CD4-positive, alpha-beta T cell treated with Interferon gamma for 1 hour (primary cell): Measurements from ENCODE around the gene SNN.
A peak's percentile ranks its signal among the peaks of the same experiment; 100 is the strongest.

Experiments used
- DNase-seq: peaks from one replicate; pipeline ENCODE4 v3.0.0-alpha.2; 2020

The SNN gene

DNA sequence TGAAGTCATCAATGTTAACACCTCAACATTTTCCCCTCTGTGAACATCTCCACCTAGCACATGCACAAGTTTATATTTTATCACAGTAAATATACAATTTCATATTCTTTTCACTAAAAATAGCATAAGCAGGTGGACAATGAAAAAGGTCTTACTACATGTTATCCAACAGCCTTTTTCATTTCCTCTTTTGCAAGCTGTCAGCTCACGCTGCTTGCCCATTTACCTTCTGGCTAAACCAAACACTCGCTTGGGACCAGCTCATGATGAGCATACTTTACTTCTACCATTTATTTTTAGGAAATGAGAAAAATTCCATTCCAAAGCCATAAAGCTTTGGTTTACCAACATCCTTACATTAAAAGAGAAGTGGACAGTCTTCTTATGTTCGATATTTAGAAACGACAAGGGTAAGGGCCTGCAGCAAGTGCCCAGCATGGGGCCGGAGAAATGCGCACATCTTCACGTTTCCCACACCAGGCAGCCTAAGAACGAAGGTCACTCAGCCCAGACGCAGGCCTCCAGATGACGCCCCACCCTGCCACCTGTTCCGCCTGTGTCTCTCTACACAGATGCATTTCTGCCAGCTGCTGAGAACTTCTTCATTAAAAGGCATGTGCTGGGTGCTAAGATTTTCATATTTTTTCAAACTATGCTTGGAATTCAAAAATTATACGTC lies 13.9 kb downstream of the SNN start:
- DNase-seq: peak; percentile 49

DNA sequence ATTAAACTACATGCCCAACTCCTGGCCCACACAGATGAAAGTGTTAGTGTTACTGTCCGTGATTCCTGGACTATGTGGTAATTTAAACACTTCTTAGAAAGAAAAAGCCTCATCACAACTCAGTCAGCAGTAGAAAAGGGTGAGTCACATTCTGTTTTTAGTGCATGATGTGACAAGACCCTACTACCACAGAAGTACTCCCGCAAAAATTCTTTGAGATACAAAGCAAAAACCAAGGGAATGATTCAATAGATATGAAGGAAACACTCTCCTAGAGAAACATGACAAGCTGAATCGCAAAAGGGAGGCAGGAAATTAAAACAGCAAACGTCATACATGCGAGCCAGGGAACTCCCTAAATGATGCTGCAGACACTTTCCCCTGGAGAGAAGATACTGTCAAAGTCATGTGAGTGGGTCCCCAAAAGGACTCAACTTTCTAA lies 14.4 kb downstream of the SNN start:
- no peak for DNase-seq

DNA sequence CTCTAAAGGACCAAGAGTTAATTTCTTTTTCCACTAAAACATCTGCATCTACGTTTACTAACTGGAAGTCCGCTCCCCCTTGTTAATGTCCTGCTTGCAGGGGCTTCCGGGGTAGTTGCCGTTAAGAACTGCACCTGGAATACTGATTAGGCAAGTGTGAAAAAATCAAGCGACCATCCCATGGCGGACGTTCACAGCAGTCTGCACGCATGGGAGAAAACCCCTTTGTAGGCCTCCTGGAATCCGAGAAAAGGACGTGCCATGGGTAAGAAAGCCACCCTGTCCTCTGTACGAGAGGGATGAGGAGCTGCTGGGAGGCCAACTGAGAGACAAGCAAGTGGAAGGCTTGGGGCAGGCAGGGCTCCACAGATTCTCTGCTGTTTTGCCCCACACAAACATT lies 14.9 kb downstream of the SNN start:
- DNase-seq: no peak

DNA sequence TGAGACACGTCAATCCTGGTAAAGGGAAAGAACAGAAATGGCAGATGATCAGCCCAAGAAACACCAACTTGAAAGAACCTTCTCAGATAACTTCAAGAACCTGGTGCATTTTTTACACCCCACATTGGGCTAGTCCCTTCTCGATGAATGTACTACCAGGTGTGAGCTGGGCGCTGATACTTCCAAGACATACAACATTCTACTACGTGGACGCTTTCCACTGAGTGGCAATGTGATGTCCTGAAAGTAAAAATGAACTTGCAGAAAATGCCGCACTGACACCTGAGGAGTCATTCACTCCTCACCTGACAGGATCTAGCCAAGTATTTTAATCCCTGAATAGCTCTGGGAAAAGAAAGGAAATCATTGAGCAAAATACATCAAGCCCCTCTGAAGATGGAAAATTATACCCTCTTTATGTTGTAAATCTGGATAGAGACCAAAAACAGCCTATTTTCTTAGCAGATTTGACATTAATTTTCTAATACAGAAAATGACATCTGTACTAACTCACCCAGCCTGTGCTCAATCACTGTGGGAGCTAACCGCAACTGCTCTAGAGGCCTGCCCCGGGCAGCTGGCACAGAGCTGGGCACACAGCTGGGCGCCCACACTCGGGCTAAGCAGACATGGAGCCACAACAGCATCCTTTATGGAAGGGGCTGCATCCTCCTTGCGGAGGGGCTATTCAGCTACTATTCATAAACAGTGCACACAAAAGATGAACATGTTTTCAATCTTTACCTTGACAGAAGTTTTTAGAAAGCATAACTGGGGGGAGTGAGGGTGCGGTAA lies 16.2 kb downstream of the SNN start:
- DNase-seq: no peak

DNA sequence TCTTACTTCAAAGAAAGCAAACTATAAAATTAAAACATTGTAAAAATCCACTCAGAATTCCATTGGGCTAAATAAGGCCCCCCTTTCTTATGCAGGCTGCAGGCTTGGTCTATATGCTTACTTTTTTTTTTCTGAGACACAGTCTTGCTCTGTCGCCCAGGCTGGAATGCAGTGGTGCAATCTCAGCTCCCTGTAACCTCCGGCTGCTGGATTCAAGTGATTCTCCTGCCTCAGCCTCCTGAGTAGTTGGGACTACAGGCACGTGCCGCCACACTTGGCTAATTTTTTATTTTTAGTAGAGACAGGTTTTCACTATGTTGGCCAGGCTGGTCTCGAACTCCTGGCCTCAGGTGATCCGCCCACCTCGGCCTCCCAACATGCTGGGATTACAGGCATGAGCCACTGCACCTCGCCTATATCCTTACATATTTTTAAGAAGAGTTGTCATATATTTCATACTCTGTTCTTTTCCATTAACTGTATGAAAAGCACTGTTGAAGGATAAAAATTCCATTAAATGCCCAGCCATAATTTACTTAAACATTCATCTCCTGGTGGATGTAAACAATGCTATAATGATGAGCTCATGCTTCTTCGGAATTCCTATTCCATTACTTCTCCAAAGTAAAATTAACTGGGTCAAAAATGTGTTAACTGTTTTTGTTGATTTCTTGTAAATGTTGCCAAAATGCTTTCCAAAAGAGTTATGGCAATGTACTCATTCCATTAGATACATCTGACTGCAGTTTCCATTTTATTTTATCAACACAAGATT lies 17.8 kb downstream of the SNN start:
- DNase-seq: no peak

DNA sequence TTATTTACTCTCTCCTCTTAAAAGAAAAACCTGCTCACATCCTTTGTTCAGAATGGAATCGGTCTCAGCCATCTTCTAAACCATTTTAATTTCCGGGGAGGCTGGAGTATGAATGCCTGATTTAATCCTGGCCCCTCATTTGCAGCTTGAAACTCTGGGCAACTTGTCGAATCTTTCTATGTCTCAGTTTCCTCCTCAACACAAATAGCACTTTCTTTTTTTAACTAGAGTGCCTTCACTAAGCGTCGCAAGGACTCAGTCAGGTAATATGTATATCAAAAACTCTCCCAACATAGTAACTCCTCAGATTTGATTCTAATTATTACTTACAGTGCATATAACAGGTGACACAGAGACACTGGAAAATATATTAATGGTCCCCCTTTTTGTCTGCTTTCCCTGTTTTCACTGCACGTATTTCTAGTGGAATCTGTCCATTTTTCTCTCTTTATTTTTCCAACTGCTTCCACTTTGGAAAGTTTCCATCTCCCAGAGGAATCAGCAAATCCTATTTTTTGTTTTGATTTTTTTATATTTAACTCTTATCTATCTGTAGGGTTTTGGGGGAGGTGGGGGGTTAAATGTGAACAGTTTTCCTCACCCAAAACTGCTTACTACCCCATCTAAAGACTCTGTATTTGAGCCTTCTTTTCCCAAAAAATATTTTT lies 18.6 kb downstream of the SNN start:
- DNase-seq: no peak

DNA sequence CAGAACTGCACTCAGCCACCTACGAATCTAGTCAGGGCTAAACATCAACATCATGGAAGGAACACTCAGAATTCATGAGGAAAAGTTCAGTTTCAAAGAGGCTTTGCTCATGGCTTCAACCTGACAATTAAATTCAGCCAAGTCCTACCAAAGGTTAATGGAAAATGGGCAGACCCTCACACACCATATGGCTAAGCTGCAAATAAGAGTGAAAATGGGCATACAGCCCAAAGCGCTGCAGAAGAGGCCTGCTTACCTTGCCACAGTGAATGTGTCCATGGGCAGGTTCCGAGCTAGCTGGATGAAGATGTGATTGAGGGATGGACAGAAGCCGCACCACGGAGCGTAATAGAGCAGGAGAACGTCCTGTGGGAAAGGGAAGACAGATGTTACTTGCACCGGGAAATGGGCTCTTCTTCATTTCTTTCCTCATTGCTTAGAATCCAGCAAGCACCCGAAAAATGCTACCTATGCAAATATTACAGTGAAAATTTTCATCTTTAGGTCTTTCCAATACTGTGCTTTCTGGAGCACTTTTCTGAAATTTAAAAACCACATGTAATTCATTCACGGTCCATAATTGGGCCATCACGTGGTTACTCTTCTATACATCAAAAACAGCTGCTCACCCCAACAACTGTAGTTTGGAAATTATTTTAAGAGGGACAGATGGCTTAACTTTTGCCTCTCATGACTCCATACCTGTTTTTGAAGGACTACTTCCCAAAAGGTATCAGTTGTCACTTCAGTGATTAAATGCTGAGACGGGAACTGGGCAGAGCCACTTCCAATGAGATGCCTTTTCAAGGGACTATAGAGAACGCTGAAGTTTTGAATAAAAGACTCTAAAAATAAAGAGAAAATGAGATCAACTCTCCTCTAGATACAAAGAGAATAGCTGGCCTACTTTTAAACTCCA lies 19.6 kb downstream of the SNN start:
- no peak for DNase-seq

DNA sequence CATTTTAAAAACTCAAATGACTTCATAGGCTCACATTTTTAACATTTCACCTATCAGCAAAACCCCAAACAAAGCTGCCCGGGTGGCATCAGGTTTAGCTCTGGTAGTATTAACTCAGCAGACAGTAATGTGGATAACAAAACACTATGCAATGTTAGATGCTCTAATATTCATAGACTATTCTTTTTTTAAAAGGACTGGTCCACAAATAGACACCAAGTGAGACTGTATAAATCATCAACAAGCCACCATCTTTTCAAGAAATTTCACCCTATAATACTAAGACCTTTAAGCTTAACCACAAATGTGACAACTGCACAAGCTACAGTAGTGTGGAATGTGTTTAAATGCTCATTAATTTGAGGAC lies 20.2 kb downstream of the SNN start:
- DNase-seq: no peak

DNA sequence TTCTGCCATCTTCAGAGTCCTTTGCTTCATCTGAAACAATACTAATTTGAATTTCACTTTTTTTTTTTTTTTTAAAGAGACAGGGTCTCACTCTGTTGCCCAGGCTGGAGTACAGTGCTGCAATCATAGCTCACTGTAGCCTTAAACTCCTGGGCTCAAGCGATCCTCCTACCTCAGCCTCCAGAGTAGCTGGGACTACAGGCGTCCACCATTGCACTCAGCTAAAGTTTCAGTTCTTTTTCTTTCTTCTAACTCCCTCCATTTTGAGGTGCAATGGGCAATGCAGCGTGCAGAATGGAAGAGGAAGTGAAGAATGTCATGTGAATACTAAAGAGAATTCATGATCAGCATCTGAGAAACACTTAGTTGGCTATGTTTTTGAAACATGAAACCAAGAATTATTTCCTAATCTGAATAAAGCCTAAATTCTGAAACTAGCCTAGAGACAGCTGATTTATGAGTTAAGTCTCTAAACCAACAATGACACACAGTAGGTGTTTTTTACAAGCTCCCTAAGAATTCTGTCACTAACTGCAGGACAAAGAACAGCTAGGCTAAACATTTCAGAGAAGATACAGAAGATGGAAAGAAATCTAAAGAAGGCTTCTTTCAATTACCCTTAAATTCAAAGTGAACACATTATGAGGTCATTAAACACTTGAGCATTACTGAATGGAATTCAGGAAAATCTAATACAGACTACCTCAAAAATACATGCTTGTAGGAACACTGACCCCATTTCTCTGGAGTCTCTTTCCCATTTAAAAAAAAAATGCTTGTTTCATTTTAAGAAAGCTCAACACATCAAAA lies 21.0 kb downstream of the SNN start:
- DNase-seq: peak; percentile 34

DNA sequence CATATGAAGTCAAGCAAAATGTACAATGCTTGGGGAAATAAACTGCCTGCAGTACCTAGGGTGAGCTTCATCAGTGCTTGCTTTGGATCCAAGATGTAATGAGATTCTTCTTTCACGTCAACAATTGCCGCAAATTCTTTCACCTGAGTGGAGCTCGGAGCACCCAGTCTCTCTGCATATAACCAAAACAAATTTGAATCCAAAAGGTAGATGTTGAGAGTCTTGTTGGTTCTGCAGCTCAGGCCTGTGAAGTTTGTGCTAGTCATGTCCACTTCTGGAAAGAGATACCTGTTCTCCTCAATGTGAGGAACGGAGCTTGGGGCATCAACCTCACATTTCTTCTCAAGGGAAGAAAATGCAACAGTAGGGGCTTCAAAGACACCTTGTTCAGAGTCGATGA lies 23.0 kb downstream of the SNN start:
- no peak for DNase-seq

DNA sequence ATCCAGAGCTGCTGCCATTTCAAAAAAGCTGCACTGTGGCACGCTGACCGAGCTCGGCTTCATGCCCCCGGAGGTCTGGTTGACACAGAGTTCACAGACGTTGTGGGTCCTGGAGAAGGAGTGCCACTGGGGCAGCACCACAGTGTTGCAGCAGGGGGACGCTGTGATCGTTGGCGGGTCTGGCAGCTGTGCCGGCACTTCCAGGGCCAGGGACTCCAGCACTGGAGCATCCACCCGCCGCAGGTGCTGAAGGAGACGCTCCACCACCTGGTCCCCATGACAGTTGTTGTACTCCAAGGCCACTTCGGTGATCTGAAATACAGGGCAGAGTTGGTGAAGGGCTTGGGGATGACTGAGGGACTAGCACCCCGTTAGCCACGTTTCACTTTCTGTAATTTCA lies 23.5 kb downstream of the SNN start:
- no peak for DNase-seq

DNA sequence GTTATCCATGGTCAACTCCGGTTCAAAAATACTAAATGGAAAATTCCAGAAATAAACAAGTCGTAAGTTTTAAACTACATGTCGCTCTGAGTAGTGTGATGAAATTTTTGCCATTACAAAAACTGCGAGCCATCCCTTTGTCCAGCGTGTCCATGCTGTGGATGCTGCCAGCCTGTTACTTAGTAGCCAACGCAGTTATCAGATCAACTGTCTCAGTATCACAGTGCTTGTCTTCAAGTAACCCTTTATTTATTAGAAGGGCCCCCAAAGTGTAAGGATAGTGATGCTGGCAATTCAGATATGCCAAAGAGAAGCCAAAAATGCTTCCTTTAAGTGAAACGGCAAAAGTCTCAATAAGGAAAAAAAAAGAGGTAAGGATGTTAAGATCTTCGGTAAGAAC lies 23.9 kb downstream of the SNN start:
- DNase-seq: no peak

DNA sequence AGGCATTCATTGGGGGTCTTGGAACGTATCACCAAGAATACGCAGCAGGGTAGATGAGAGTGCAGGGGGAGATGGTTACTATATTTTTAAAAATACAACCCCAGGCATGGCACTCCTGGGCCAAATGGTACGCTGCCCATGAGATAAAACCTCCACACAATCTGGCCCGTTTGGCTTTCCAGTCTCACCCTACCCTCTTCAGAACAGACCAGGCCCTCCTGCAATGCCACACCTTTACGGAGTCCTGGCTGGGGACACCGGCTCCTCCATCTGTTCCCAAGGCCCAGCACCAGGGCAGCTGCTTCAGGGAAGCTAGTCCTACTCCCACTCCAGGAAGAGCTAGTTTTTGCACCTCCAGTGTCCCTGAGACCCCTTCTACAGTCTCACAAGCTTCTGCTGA lies 24.4 kb downstream of the SNN start:
- DNase-seq: no peak

DNA sequence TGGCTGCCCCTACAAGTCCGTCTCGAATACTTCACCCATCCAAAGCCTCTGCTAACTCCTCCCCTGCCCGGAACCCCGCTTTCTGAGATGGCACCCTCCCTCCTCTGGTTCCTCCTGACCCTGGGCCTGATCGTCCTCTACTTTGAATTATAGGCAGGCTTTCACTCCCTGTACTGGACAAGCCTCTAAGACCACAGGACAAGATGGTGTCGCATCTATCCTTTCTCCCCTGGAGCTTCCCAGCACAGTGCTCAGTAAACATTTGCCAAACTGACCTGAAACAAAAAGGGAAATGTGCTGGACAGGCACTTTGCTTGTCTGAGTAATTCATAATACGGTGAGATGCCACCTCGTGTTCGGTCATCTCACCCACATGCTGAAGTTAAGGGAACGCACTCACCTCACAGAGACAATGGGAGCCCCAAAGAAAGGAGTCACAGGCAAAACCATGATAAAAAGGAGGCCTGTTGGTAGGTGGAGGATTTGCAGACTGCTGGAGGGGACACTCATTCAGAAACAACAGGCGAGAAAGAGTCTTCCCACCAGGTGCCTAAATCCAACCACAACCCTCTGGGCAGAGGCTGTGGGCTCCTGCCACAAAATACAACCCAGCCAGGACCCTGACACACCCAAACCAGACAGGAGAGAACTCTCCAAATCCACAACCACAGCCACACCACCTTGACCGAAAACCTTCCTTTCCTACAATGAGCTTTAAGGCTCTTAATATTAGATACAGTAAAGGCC lies 28.2 kb downstream of the SNN start:
- no peak for DNase-seq

DNA sequence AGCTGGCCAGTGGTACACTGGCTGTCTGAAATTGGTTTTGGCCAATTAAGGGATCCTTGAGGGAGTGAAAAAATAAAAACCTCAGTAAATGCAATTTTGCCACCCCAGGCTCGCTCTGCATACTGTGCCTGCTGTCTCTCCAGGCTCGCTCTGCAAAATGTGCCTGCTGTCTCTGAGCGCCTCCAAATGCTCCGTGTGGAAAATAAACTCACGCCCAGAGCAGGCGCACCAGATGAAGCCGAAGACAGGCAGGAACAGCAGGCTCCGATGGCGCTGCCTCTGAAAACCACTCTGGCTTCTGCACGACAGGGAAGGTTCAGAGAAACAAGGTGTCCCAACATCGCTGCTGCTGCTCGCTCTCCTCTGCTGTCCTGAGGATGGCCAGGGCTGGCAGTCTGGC lies 29.1 kb downstream of the SNN start:
- no peak for DNase-seq

DNA sequence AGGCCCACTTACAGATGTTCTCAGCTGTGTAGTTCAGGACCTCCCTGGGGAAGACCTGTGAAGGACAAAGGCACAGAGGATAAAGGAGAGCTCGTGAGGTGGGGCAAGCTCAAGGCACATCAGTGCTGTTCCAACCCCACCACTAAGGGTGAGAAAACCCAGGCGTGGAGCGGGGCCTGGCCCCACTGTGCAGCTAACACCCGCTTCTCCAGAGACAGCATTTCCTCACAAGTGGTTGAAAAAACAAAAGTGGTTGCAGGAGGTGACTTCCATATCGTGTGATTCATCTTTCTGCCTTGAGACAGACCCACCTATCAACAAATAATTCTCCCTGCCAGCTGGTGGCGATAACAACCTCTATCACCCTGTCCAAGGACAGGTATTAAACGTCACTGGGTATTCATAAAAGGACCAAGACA lies 30.0 kb downstream of the SNN start:
- DNase-seq: no peak

DNA sequence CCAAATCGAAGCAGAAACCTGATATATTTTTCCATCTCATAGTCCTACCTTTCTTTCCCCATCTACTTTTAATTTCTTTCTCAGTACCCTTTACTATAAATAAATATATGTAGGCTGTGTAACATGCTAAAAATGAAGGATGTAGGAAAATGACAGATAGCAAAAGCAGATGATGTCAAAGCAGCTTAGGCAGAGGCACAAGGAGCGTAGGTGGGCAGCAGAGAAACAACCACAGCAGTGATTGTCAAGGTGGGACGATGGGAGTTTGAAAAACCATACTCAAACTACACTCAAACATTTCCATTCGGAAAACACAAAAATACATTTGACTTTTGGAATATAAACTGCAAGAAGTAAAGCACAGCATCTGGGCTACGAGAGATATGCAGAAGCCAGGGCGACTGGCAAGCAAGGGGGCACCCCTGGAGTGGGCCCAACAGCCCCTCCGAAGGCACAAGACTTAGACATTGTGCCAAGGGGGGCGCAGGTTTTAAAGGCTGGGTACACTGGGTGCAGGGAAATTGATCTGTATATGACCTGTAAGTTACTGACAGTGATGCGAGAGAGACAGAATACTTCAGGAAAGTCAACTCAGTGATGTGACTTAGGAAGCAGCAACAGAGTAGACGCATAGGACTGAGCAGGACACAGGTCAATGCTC lies 31.1 kb downstream of the SNN start:
- DNase-seq: no peak

DNA sequence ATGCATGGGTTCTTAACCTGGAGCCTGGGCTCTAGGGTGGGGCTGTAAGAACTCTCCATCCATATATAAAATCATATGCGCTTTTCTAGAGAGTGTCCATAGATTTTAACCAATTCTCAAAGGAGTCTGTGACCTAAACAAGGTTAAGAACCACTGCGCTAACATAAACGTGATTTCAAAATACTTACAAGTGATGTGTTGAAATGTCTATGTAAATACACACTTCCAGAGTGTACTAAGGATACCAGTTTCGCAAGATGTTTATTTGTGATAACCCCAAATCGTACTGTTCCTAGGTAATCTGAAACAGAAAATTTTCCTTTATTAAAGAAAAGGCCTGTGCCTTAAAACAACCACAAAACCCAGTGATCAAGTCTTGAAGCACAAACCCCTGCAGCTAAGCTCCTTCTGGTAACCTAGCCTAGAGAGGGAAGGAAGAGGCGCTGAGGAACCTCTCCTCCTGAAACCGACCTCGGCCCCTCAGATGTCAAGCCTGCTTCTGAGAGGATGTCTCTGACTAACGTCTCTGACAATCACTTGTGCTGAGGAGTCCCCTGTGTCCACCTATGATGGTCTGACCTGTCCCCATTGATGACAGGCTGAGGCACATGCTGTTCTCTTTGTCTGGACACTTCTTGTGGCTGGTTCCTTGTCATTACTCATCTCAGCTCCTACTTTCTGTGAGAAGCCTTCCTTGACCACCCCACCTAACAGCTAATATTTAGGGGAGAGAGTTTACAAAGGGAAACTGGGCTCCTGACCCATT lies 32.2 kb downstream of the SNN start:
- peak; percentile 21 for DNase-seq
